ENCODE results near the gene GAS5.

Gene GAS5

GRCh38 chr1:173867753-173868265, at the start of gene GAS5:
TSS of gene GAS5 (minus strand) at chr1:173867989.
- H3K4me1 ChIP-seq (ENCODE audit: control insufficient read depth in 1 of 2, insufficient read depth in 2 of 2, low read length in 2 of 2): peaks cover 14 to 19% of the 10 kb centered on the region in 2 donors
- H3K27me3 ChIP-seq (ENCODE audit: low read depth, low read length): no peaks in the 10 kb centered on the region
- H3K36me3 ChIP-seq (ENCODE audit: control insufficient read depth in 1 of 2, insufficient read depth in 2 of 2, low read length in 2 of 2): peaks cover 32 to 44% of the 10 kb centered on the region in 2 donors
- no peaks in the 10 kb centered on the region for H3K9me3 ChIP-seq (ENCODE audit: control insufficient read depth in 1 of 2, low read length in 2 of 2)
- H3K4me3 ChIP-seq (ENCODE audit: low read depth in 1 of 2, low read length in 2 of 2): peak within 1 kb of the TSS; percentile 84 to 96
- peak within 1 kb of the TSS; percentile 98 for H3K27ac ChIP-seq (ENCODE audit: low read length)

- Histone ChIP-seq H3K4me1 (ENCODE audit: control insufficient read depth in 1 of 2, insufficient read depth in 2 of 2, low read length in 2 of 2) (no peaks in the 10 kb centered on the region), H3K4me3 (ENCODE audit: low read depth in 1 of 2, low read length in 2 of 2) (no peak within 1 kb of the TSS), H3K27ac (ENCODE audit: low read length) (no peak within 1 kb of the TSS), H3K9me3 (ENCODE audit: control insufficient read depth in 1 of 2, low read length in 2 of 2) (no peaks in the 10 kb centered on the region), H3K36me3 (ENCODE audit: control insufficient read depth in 1 of 2, insufficient read depth in 2 of 2, low read length in 2 of 2) (no peaks in the 10 kb centered on the region), H3K27me3 (ENCODE audit: low read depth, low read length) (no peaks in the 10 kb centered on the region)
Observed at GRCh38 chr1:173917149-173917548, 49.4 kb upstream of the GAS5 start, which contains the start of gene SERPINC1. TSS of gene SERPINC1 (minus strand) at chr1:173917327. CDS start at chr1:173917259, 68 bp downstream.

GRCh38 chr1:173916667-173917066, 48.9 kb upstream of the GAS5 start:
- H3K9me3 ChIP-seq (ENCODE audit: control insufficient read depth in 1 of 2, low read length in 2 of 2): no peaks in the 10 kb centered on the region
- H3K27me3 ChIP-seq (ENCODE audit: low read depth, low read length): no peaks in the 10 kb centered on the region
- H3K4me3 ChIP-seq (ENCODE audit: low read depth in 1 of 2, low read length in 2 of 2): no peak overlapping the region
- peaks cover 0 to 3% of the 10 kb centered on the region in 2 donors for H3K36me3 ChIP-seq (ENCODE audit: control insufficient read depth in 1 of 2, insufficient read depth in 2 of 2, low read length in 2 of 2)
- H3K4me1 ChIP-seq (ENCODE audit: control insufficient read depth in 1 of 2, insufficient read depth in 2 of 2, low read length in 2 of 2): no peaks in the 10 kb centered on the region
- H3K27ac ChIP-seq (ENCODE audit: low read length): no peak overlapping the region

GRCh38 chr1:173915596-173915995, 47.8 kb upstream of the GAS5 start:
- H3K27ac ChIP-seq (ENCODE audit: low read length): no peak overlapping the region
- H3K36me3 ChIP-seq (ENCODE audit: control insufficient read depth in 1 of 2, insufficient read depth in 2 of 2, low read length in 2 of 2): peaks cover 0 to 4% of the 10 kb centered on the region in 2 donors
- H3K9me3 ChIP-seq (ENCODE audit: control insufficient read depth in 1 of 2, low read length in 2 of 2): no peaks in the 10 kb centered on the region
- no peak overlapping the region for H3K4me3 ChIP-seq (ENCODE audit: low read depth in 1 of 2, low read length in 2 of 2)
- no peaks in the 10 kb centered on the region for H3K4me1 ChIP-seq (ENCODE audit: control insufficient read depth in 1 of 2, insufficient read depth in 2 of 2, low read length in 2 of 2)
- H3K27me3 ChIP-seq (ENCODE audit: low read depth, low read length): no peaks in the 10 kb centered on the region

- Histone ChIP-seq H3K27ac (ENCODE audit: low read length) (no peak overlapping the region), H3K4me1 (ENCODE audit: control insufficient read depth in 1 of 2, insufficient read depth in 2 of 2, low read length in 2 of 2) (no peaks in the 10 kb centered on the region), H3K27me3 (ENCODE audit: low read depth, low read length) (no peaks in the 10 kb centered on the region), H3K9me3 (ENCODE audit: control insufficient read depth in 1 of 2, low read length in 2 of 2) (no peaks in the 10 kb centered on the region), H3K36me3 (ENCODE audit: control insufficient read depth in 1 of 2, insufficient read depth in 2 of 2, low read length in 2 of 2) (peaks cover 0 to 8% of the 10 kb centered on the region in 2 donors), H3K4me3 (ENCODE audit: low read depth in 1 of 2, low read length in 2 of 2) (no peak overlapping the region)
Observed at GRCh38 chr1:173914366-173914871, 46.6 kb upstream of the GAS5 start.

- peaks cover 0 to 10% of the 10 kb centered on the region in 2 donors for H3K36me3 ChIP-seq (ENCODE audit: control insufficient read depth in 1 of 2, insufficient read depth in 2 of 2, low read length in 2 of 2)
- no peaks in the 10 kb centered on the region for H3K9me3 ChIP-seq (ENCODE audit: control insufficient read depth in 1 of 2, low read length in 2 of 2)
- H3K27ac ChIP-seq (ENCODE audit: low read length): no peak overlapping the region
- H3K4me1 ChIP-seq (ENCODE audit: control insufficient read depth in 1 of 2, insufficient read depth in 2 of 2, low read length in 2 of 2): no peaks in the 10 kb centered on the region
- no peak overlapping the region for H3K4me3 ChIP-seq (ENCODE audit: low read depth in 1 of 2, low read length in 2 of 2)
- no peaks in the 10 kb centered on the region for H3K27me3 ChIP-seq (ENCODE audit: low read depth, low read length)
Observed at GRCh38 chr1:173913111-173913510, 45.3 kb upstream of the GAS5 start.

- Histone ChIP-seq H3K4me1 (ENCODE audit: control insufficient read depth in 1 of 2, insufficient read depth in 2 of 2, low read length in 2 of 2) (no peaks in the 10 kb centered on the region), H3K27ac (ENCODE audit: low read length) (no peak overlapping the region), H3K36me3 (ENCODE audit: control insufficient read depth in 1 of 2, insufficient read depth in 2 of 2, low read length in 2 of 2) (peaks cover 0 to 7% of the 10 kb centered on the region in 2 donors), H3K9me3 (ENCODE audit: control insufficient read depth in 1 of 2, low read length in 2 of 2) (no peaks in the 10 kb centered on the region), H3K4me3 (ENCODE audit: low read depth in 1 of 2, low read length in 2 of 2) (no peak overlapping the region), H3K27me3 (ENCODE audit: low read depth, low read length) (no peaks in the 10 kb centered on the region)
Observed at GRCh38 chr1:173903827-173904531, 36.2 kb upstream of the GAS5 start.

- Histone ChIP-seq H3K9me3 (ENCODE audit: control insufficient read depth in 1 of 2, low read length in 2 of 2) (no peaks in the 10 kb centered on the region), H3K4me3 (ENCODE audit: low read depth in 1 of 2, low read length in 2 of 2) (no peak overlapping the region), H3K27ac (ENCODE audit: low read length) (no peak overlapping the region), H3K27me3 (ENCODE audit: low read depth, low read length) (no peaks in the 10 kb centered on the region), H3K4me1 (ENCODE audit: control insufficient read depth in 1 of 2, insufficient read depth in 2 of 2, low read length in 2 of 2) (no peaks in the 10 kb centered on the region), H3K36me3 (ENCODE audit: control insufficient read depth in 1 of 2, insufficient read depth in 2 of 2, low read length in 2 of 2) (peaks cover 0 to 7% of the 10 kb centered on the region in 2 donors)
Observed at GRCh38 chr1:173900992-173901391, 33.2 kb upstream of the GAS5 start.

- H3K27ac ChIP-seq (ENCODE audit: low read length): no peak overlapping the region
- H3K4me1 ChIP-seq (ENCODE audit: control insufficient read depth in 1 of 2, insufficient read depth in 2 of 2, low read length in 2 of 2): no peaks in the 10 kb centered on the region
- H3K36me3 ChIP-seq (ENCODE audit: control insufficient read depth in 1 of 2, insufficient read depth in 2 of 2, low read length in 2 of 2): peaks cover 0 to 7% of the 10 kb centered on the region in 2 donors
- H3K27me3 ChIP-seq (ENCODE audit: low read depth, low read length): no peaks in the 10 kb centered on the region
- no peaks in the 10 kb centered on the region for H3K9me3 ChIP-seq (ENCODE audit: control insufficient read depth in 1 of 2, low read length in 2 of 2)
- H3K4me3 ChIP-seq (ENCODE audit: low read depth in 1 of 2, low read length in 2 of 2): no peak overlapping the region
Observed at GRCh38 chr1:173900427-173900826, 32.6 kb upstream of the GAS5 start.

GRCh38 chr1:173894189-173894588, 26.4 kb upstream of the GAS5 start:
- no peaks in the 10 kb centered on the region for H3K27me3 ChIP-seq (ENCODE audit: low read depth, low read length)
- H3K4me3 ChIP-seq (ENCODE audit: low read depth in 1 of 2, low read length in 2 of 2): no peak overlapping the region
- H3K36me3 ChIP-seq (ENCODE audit: control insufficient read depth in 1 of 2, insufficient read depth in 2 of 2, low read length in 2 of 2): peaks cover 0 to 5% of the 10 kb centered on the region in 2 donors
- no peaks in the 10 kb centered on the region for H3K9me3 ChIP-seq (ENCODE audit: control insufficient read depth in 1 of 2, low read length in 2 of 2)
- H3K4me1 ChIP-seq (ENCODE audit: control insufficient read depth in 1 of 2, insufficient read depth in 2 of 2, low read length in 2 of 2): no peaks in the 10 kb centered on the region
- no peak overlapping the region for H3K27ac ChIP-seq (ENCODE audit: low read length)

GRCh38 chr1:173893611-173894010, 25.8 kb upstream of the GAS5 start:
- Histone ChIP-seq H3K4me3 (ENCODE audit: low read depth in 1 of 2, low read length in 2 of 2) (no peak overlapping the region), H3K9me3 (ENCODE audit: control insufficient read depth in 1 of 2, low read length in 2 of 2) (no peaks in the 10 kb centered on the region), H3K27ac (ENCODE audit: low read length) (no peak overlapping the region), H3K4me1 (ENCODE audit: control insufficient read depth in 1 of 2, insufficient read depth in 2 of 2, low read length in 2 of 2) (no peaks in the 10 kb centered on the region), H3K36me3 (ENCODE audit: control insufficient read depth in 1 of 2, insufficient read depth in 2 of 2, low read length in 2 of 2) (peaks cover 0 to 5% of the 10 kb centered on the region in 2 donors), H3K27me3 (ENCODE audit: low read depth, low read length) (no peaks in the 10 kb centered on the region)
